B cell (primary cell): Measurements from ENCODE around the gene TTC28. TPM values are rescaled to one million over a fixed set of nuclear protein-coding genes. Genes with fewer than 3 reads are reported as not detected.

Source experiments
- ATAC-seq: fragments of 200-7000 bp; cut with Tn5 transposase; one replicate; pipeline ENCODE4 v1.10.0; 2021; ENCODE audit warnings: low read depth, mild to moderate bottlenecking, moderate number of reproducible peaks, moderate library complexity
- CTCF ChIA-PET: fragments of 350-600 bp; sonication (Branson Sonifier 250); formaldehyde crosslinking; loops from one replicate; lab custom pipeline; 2021; ENCODE audit warnings: antibody characterized with exemption, inconsistent platforms; lab: Charles Lee
- POLR2A ChIA-PET: fragments of 350-600 bp; sonication (Branson Sonifier 250); formaldehyde crosslinking; loops from one replicate; lab custom pipeline; 2021; ENCODE audit warnings: antibody characterized with exemption; lab: Charles Lee
- DNase-seq: peaks from one replicate; pipeline ENCODE4 v3.0.0; 2013
- H2AFZ ChIP-seq: 2 replicates; pipeline ENCODE4 v1.6.1; 2012; ENCODE audit warnings: mild to moderate bottlenecking, low read depth, low read length; ENCODE audit not compliant: insufficient read depth, poor library complexity, severe bottlenecking
- H3K27ac ChIP-seq, 2 donors: 1 replicate in 1 of 2; 2 replicates in 1 of 2; pipeline ENCODE4 v1.5.1; 2012 to 2013; ENCODE audit warnings: low read length in 2 of 2, mild to moderate bottlenecking in 2 of 2, moderate library complexity in 1 of 2
- H3K27me3 ChIP-seq, 4 experiments: fragments of 200-600 bp in 1 of 4; sonication (generic) in 1 of 4; replicated peaks in 1 of 4; 1 replicate in 2 of 4; 2 replicates in 2 of 4; pipeline versions ENCODE4 v1.6.1 to v1.7.0; 2013 to 2016; ENCODE audit warnings: low read length in 3 of 4, mild to moderate bottlenecking in 2 of 4, mixed read lengths in 1 of 4, moderate library complexity in 1 of 4; ENCODE audit not compliant: insufficient read depth in 4 of 4, control insufficient read depth in 3 of 4; ENCODE audit errors: control extremely low read depth in 1 of 4
- H3K36me3 ChIP-seq, 2 experiments: replicated peaks in 1 of 2; 1 replicate in 1 of 2; 2 replicates in 1 of 2; pipeline versions ENCODE4 v1.6.1 to v1.7.1; 2013; ENCODE audit warnings: low read length in 1 of 2; ENCODE audit not compliant: insufficient read depth in 2 of 2, control insufficient read depth in 1 of 2; ENCODE audit errors: control extremely low read depth in 1 of 2, extremely low read depth in 1 of 2
- H3K4me1 ChIP-seq, 2 donors: fragments of 200-600 bp in 1 of 2; sonication (generic) in 1 of 2; 1 replicate in 1 of 2; 2 replicates in 1 of 2; pipeline versions ENCODE4 v1.5.1 to v1.6.1; 2013 to 2017; ENCODE audit warnings: low read length in 2 of 2; ENCODE audit not compliant: control insufficient read depth in 2 of 2, insufficient read depth in 2 of 2
- H3K4me2 ChIP-seq: replicated peaks from 2 replicates; pipeline ENCODE3; 2012; ENCODE audit warnings: mild to moderate bottlenecking, low read depth, low read length; ENCODE audit not compliant: poor library complexity, severe bottlenecking
- H3K4me3 ChIP-seq, 5 experiments: fragments of 200-600 bp in 1 of 5; sonication (generic) in 1 of 5; 1 replicate in 3 of 5; 2 replicates in 2 of 5; pipeline versions ENCODE4 v1.5.1 to v1.7.0; 2011 to 2016; ENCODE audit warnings: low read length in 4 of 5, mild to moderate bottlenecking in 4 of 5, low read depth in 2 of 5, control low read depth in 1 of 5, moderate library complexity in 1 of 5; ENCODE audit not compliant: insufficient read depth in 1 of 5; ENCODE audit errors: control extremely low read depth in 1 of 5, extremely low read depth in 1 of 5
- H3K79me2 ChIP-seq: fragments of 200-600 bp; sonication (generic); one replicate; pipeline ENCODE4 v1.6.0; 2016; ENCODE audit warnings: low read length; ENCODE audit not compliant: control insufficient read depth, insufficient read depth
- H3K9ac ChIP-seq: fragments of 200-600 bp; sonication (generic); 2 replicates; pipeline ENCODE4 v1.6.1; 2017; ENCODE audit warnings: mild to moderate bottlenecking, low read length, moderate library complexity
- H3K9me3 ChIP-seq, 3 donors: one replicate each; pipeline versions ENCODE4 v1.6.1 to v1.7.1; 2013; ENCODE audit warnings: low read length in 2 of 3; ENCODE audit not compliant: control insufficient read depth in 2 of 3, insufficient read depth in 1 of 3; ENCODE audit errors: control extremely low read depth in 1 of 3
- H4K20me1 ChIP-seq: 2 replicates; pipeline ENCODE4 v1.6.0; 2012; ENCODE audit warnings: mild to moderate bottlenecking, low read length; ENCODE audit not compliant: insufficient read depth, control insufficient read depth, poor library complexity, severe bottlenecking
- H3K27ac Mint-ChIP-seq: one replicate; pipeline ENCODE4 v1.8.0; 2021; ENCODE audit warnings: mixed read lengths
- H3K27me3 Mint-ChIP-seq: one replicate; pipeline ENCODE4 v1.8.0; 2021; ENCODE audit warnings: mixed read lengths
- H3K4me1 Mint-ChIP-seq: one replicate; pipeline ENCODE4 v1.8.0; 2021; ENCODE audit warnings: mixed read lengths
- H3K4me3 Mint-ChIP-seq: one replicate; pipeline ENCODE4 v1.8.0; 2021; ENCODE audit warnings: mixed read lengths
- H3K9me3 Mint-ChIP-seq: one replicate; pipeline ENCODE4 v1.8.0; 2022; ENCODE audit warnings: mixed read lengths; ENCODE audit not compliant: insufficient read depth
- CTCF ChIP-seq: fragments of 200-600 bp; IDR thresholded peaks from one replicate; pipeline ENCODE4 v1.8.0; 2022; ENCODE audit warnings: antibody characterized with exemption, mild to moderate bottlenecking
- EZH2 ChIP-seq: IDR thresholded peaks from 2 replicates; pipeline ENCODE4 v1.6.1; 2012; ENCODE audit warnings: borderline replicate concordance, low read depth, mild to moderate bottlenecking, moderate library complexity, low read length; ENCODE audit not compliant: insufficient read depth, poor library complexity, severe bottlenecking
- WGBS: methylation state at CpG from one replicate; pipeline ENCODE4 v1.1.5; 2013; ENCODE audit warnings: missing lambda C conversion rate; ENCODE audit not compliant: insufficient coverage; 5-methylcytosine and 5-hydroxymethylcytosine counted together
- intact Hi-C: fragments of 100-400 bp; cut with micrococcal nuclease; formaldehyde crosslinking; loops from one replicate; pipeline ENCODE4 v1.10.0; 2022
- polyA plus RNA-seq: library from polyadenylated mRNA; depleted of rRNA; stranded (reverse); fragments of >200 nt; gene quantifications from 2 replicates; pipeline ENCODE4 v1.2.3, GENCODE V29; 2012
- total RNA-seq, 2 donors: library from RNA; stranded (reverse); fragments of 120-200 nt in 1 of 2; gene quantifications; 1 replicate in 1 of 2; 2 replicates in 1 of 2; pipeline versions ENCODE4 v1.2.3 to v1.2.4, GENCODE V29; 2013 to 2022

The TTC28 gene
- total and polyA plus RNA-seq, 2 donors (not counting 1 experiment from before 2014, with no cell fraction given), result 4.5 to 7.3 TPM

- Mint-ChIP-seq H3K27me3 (no peaks in the 10 kb centered on the region), H3K27ac (no peak overlapping the region), H3K9me3 (no peaks in the 10 kb centered on the region), H3K4me3 (no peak overlapping the region), H3K4me1 (peaks cover 2% of the 10 kb centered on the region)
- no peak overlapping the region for H3K4me3 ChIP-seq
- H3K9me3 ChIP-seq, result no peaks in the 10 kb centered on the region
- no peaks in the 10 kb centered on the region for H3K36me3 ChIP-seq
- H3K79me2 ChIP-seq, result no peaks in the 10 kb centered on the region
- no CpG with 5 or more reads among the region's 2 CpGs for whole genome bisulfite sequencing
- no peak overlapping the region for H3K9ac ChIP-seq
- no peak overlapping the region for H3K27ac ChIP-seq
- no peak overlapping the region for H3K4me2 ChIP-seq
- intact Hi-C loops, result no loop called here
- H3K4me1 ChIP-seq, result no peaks in the 10 kb centered on the region
- POLR2A ChIA-PET, result no interaction called here
- H3K27me3 ChIP-seq, result no peaks in the 10 kb centered on the region
- CTCF ChIA-PET, result interaction anchor here (1.6 to 2.2 kb wide), 2 partner anchors 10 to 131 kb away, joined by 4 to 6 read pairs; no protein-coding TSS in a partner anchor
- no peaks in the 10 kb centered on the region for H4K20me1 ChIP-seq
- no peak for TF ChIP-seq EZH2
- no peak for TF ChIP-seq CTCF
- no peak overlapping the region for H2AFZ ChIP-seq
- DNase-seq (no peak), ATAC-seq (no peak)
Measured at GRCh38 chr22:28017558-28017820, 662.2 kb downstream of the TTC28 start.

GRCh38 chr22:28016781-28017557 is 662.7 kb downstream of the TTC28 start:
- H3K4me2 ChIP-seq, result no peak overlapping the region
- Mint-ChIP-seq H3K27ac (no peak overlapping the region), H3K4me3 (no peak overlapping the region), H3K27me3 (no peaks in the 10 kb centered on the region), H3K9me3 (no peaks in the 10 kb centered on the region), H3K4me1 (peaks cover 2% of the 10 kb centered on the region)
- TF ChIP-seq CTCF (no peak), EZH2 (no peak)
- no peak overlapping the region for H3K9ac ChIP-seq
- H3K4me3 ChIP-seq, result no peak overlapping the region
- POLR2A ChIA-PET, result no interaction called here
- CTCF ChIA-PET, result interaction anchor here (1.6 to 3.2 kb wide), 3 partner anchors 9 to 131 kb away, joined by 4 to 15 read pairs (median 6); no protein-coding TSS in a partner anchor
- no peak for ATAC-seq
- H4K20me1 ChIP-seq, result no peaks in the 10 kb centered on the region
- H3K79me2 ChIP-seq, result no peaks in the 10 kb centered on the region
- H3K4me1 ChIP-seq, result no peaks in the 10 kb centered on the region
- no peak overlapping the region for H2AFZ ChIP-seq
- no peak overlapping the region for H3K27ac ChIP-seq
- no peak for DNase-seq
- no peaks in the 10 kb centered on the region for H3K36me3 ChIP-seq
- whole genome bisulfite sequencing, result 88% methylated on average over 11 of the region's 12 CpGs
- no peaks in the 10 kb centered on the region for H3K27me3 ChIP-seq
- H3K9me3 ChIP-seq, result no peaks in the 10 kb centered on the region
- intact Hi-C loops, result no loop called here
